GM19463 (cell line): ENCODE results near the gene HBEGF.

Source experiments
- ATAC-seq: cut with Tn5 transposase; IDR thresholded peaks from one replicate; pipeline ENCODE4 v1.9.1; 2021; ENCODE audit warnings: mild to moderate bottlenecking, moderate library complexity; ENCODE audit not compliant: unreplicated experiment

Gene HBEGF

GRCh38 chr5:140338336-140338735 lies 8.1 kb downstream of the HBEGF start:
- no peak for ATAC-seq

DNA sequence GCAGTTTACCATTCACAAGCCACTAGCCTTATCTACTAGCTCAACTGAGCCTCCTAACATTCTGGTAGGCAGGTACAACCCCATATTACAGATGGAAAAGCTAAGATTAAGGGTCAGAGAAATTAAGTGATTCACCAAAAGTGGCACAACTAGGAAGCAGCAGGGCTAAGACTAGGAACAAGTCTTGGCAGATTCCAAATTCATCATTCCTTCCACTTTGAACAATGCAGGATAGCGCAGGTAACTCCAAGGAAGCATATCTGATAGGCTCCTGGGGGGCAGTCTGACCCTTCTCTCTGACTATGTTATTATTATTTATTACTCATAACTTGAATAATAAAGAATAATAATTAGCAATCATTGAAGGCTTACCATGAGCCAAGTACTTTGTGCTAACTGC lies 8.5 kb downstream of the HBEGF start:
- ATAC-seq: no peak

DNA sequence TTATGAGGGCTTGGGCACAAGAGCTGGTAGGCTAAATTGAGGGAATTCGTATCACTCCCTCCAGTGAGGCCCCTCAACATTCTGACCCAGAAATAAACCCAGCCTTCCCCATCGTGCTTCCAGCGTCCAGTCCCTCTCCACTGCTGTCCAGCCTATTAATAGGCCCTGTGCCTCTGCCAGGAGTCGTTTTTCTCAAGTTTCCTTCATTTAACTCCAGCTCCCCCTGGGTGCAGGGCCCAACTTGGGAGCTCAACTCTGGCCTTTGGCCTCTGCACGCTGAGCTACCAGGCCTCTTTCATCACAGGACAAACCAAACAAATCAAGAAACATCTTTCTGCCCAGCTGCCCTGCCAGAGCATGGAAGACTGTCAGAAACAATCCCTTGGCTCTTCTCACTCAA lies 10.0 kb downstream of the HBEGF start:
- no peak for ATAC-seq

DNA sequence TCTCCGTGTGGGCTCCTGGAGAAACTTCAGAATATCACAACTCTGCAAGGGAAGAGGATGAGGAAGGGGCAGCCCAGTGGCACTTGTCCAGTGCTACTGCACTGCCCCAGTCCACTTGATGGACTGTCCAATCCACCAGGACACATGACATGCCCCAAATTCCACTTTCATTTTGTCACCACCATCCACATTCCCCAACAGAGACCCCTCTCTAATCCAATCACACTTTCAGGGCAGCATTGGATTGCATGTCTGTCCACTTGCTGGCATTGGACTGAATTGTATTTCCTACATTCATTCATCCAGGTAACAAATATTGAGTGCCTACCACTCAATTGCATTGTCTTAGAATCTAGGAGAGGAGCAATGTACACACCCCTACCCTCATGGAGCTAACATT lies 14.8 kb downstream of the HBEGF start:
- ATAC-seq: no peak

DNA sequence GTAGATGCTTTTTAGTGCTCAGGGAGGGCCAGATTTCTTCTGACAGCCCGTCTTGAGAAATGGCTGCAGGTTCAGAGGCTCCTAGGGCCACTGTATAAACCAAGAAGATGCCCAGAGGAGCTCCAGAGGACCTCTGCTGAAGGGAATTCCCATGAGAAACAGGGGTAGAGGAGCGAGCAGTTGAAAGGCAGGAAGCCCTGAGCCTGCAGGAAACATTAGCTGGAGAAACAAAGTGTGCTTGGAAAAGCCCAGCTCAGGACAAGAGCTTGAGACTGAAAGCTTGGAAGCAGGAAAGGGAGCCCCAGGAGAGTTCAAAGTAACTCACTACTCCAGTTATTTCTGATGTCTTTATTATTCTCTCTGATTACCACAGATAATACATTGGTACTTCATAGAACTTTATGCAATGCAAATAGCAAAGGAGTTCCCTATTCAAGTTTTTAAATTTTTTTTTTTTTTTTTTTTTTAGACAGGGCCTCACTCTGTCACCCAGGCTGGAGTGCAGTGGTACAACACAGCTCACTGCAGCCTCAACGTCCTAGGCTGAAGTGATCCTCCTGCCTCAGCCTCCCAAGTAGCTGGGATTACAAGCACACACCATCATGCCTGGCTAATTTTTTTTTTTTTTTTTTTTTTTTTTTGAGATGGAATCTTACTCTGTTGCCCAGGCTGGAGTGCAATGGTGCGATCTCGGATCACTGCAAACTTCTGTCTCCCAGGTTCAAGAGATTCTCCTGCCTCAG lies 16.5 kb downstream of the HBEGF start:
- ATAC-seq: no peak

- peak; percentile 51 for ATAC-seq
These were observed 18.2 kb downstream of the HBEGF start for GRCh38 chr5:140328036-140328764.

- ATAC-seq: no peak
These were observed 18.8 kb downstream of the HBEGF start for GRCh38 chr5:140327589-140327988.

- ATAC-seq: no peak
These were observed 20.9 kb downstream of the HBEGF start for GRCh38 chr5:140325486-140325885.

- ATAC-seq: no peak
These were observed 21.7 kb downstream of the HBEGF start for GRCh38 chr5:140324617-140325241.

DNA sequence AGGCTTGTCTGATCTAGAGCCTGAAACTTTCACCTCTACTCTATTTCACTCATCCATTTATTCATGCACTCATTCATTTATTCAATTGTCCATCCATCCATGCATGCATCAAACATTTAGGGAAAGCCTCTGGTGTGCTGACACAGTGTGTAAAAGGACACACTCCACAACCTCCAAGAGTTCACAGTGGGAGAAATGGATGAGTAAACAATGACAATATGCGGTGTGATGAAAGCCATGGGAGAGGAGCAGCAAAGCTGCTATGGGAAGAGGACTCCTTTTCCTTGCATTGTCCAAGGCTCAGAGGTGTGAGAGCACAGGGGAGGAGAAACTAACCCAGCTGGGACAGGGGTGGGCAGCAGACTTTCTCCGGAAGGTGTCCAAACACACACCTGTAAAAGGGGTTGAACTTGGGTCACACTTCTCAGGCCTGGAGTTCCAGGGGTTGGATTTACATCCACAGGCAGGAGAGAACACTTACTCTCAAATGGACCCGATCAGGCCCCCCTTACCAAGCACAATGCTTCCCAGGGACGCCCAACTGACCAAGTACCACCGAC lies 22.3 kb downstream of the HBEGF start:
- ATAC-seq: no peak

- ATAC-seq: no peak
These were observed 23.4 kb downstream of the HBEGF start for GRCh38 chr5:140322751-140323731.

GRCh38 chr5:140321796-140322195 lies 24.6 kb downstream of the HBEGF start:
- peak; percentile 76 for ATAC-seq

GRCh38 chr5:140319833-140320232 lies 26.6 kb downstream of the HBEGF start:
- no peak for ATAC-seq

- no peak for ATAC-seq
These were observed 27.6 kb downstream of the HBEGF start for GRCh38 chr5:140318792-140319191.

DNA sequence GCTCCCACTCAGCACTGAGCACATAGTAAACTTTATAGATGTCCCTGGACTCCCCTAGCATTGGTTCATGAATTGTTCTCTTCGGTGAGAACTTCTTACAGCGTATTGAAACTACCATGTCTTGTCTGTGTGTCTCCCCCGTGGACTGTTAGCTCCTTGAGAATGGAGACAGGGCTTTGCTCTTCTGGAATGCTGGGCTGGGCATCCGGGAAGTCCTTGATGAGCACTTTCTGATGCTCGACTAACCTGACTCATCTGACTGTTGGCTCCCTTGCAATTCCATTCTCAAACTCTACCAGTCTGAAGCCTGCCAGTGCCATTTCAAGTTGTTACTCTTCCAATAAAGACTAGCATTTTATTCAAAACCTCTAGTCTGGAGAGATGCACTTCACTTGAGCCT lies 28.5 kb downstream of the HBEGF start:
- no peak for ATAC-seq

- ATAC-seq: no peak
These were observed 33.6 kb downstream of the HBEGF start for GRCh38 chr5:140312791-140313189.

- no peak for ATAC-seq
These were observed 34.2 kb downstream of the HBEGF start for GRCh38 chr5:140312067-140312790.

DNA sequence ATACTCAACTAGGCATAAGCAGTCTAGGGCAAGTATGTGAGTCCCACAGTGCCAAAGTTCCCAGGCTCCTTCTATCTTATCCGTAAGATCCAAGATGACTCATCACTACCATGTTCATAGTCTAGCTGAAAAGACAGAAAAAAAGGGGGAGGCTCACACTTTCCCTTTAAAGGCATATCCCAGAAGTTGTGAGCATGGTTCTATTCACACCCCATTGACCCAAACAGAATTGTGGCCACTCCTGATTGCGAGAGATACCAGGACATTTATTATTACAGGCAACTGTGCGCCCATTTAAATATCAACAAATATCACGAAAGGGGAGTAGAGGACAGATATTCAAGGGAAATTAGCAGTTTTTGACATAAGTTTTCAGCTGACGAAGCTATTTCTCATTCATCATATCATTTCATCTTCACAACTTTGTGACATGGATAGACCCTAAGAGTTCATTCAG lies 35.4 kb downstream of the HBEGF start:
- no peak for ATAC-seq

- no peak for ATAC-seq
These were observed 36.0 kb downstream of the HBEGF start for GRCh38 chr5:140310434-140310833.
